HepG2 (cell line): ENCODE data around the gene MAP3K19. TPM values are rescaled to one million over a fixed set of nuclear protein-coding genes. Genes with fewer than 3 reads are reported as not detected.
A peak's percentile ranks its signal among the peaks of the same experiment; 100 is the strongest.

ENCODE experiments used
- ATAC-seq: fragments of 200-7000 bp; cut with Tn5 transposase; 3 replicates; pipeline ENCODE4 v1.9.1; 2020; ENCODE audit warnings: mild to moderate bottlenecking, moderate library complexity
- BruUV-seq: library from RNA; stranded (reverse); fragments of 400-500 nt; replicated peaks from 2 replicates; lab custom pipeline; 2021; lab: Mats Ljungman, UMichigan
- CTCF ChIA-PET: fragments of 300-600 bp; formaldehyde crosslinking; extraction: SDS; loops from one replicate; lab custom pipeline; 2021; ENCODE audit warnings: low total read pairs, inconsistent platforms, low intra/inter-chr PET ratio; lab: Yijun Ruan, JAX
- POLR2A ChIA-PET: fragments of 350-600 bp; sonication (Branson Sonifier 250); formaldehyde crosslinking; loops from one replicate; lab custom pipeline; 2020; ENCODE audit warnings: antibody characterized with exemption, inconsistent platforms; lab: Yijun Ruan, JAX
- DNase-seq: peaks from one replicate; pipeline ENCODE4 v3.0.0-alpha.2; 2015; ENCODE audit warnings: low spot score
- FAIRE-seq: peaks from 3 replicates; lab custom pipeline; 2011; peaks lifted over from hg19 to GRCh38; lab: Jason Lieb, UNC
- H2AFZ ChIP-seq: one replicate; pipeline ENCODE4 v1.6.1; 2011; ENCODE audit warnings: low read length, inconsistent platforms
- H3K27ac ChIP-seq: fragments of 300-600 bp; 3 replicates; pipeline ENCODE4 v1.8.0; 2011; ENCODE audit warnings: mixed run types, mild to moderate bottlenecking, mixed read lengths, low read length, inconsistent platforms; ENCODE audit not compliant: insufficient read depth; ENCODE audit errors: extremely low read length
- H3K27me3 ChIP-seq, 2 experiments: fragments of 200-600 bp in 1 of 2; 2 replicates in 1 of 2; 3 replicates in 1 of 2; pipeline versions ENCODE4 v1.6.0 to v1.8.0; 2011; ENCODE audit warnings: low read length in 2 of 2, mild to moderate bottlenecking in 2 of 2, moderate library complexity in 2 of 2, inconsistent platforms in 1 of 2; ENCODE audit not compliant: insufficient read depth in 2 of 2, control insufficient read depth in 1 of 2
- H3K36me3 ChIP-seq, 2 experiments: fragments of 200-600 bp in 1 of 2; replicated peaks in 1 of 2; 2 replicates in 1 of 2; 3 replicates in 1 of 2; pipeline versions ENCODE4 v1.5.1 to v1.8.0; 2011; ENCODE audit warnings: low read length in 2 of 2, inconsistent platforms in 1 of 2; ENCODE audit not compliant: insufficient read depth in 2 of 2, control insufficient read depth in 1 of 2
- H3K4me1 ChIP-seq: 2 replicates; pipeline ENCODE4 v1.5.1; 2012; ENCODE audit warnings: low read length, inconsistent platforms; ENCODE audit not compliant: insufficient read depth
- H3K4me2 ChIP-seq: 2 replicates; pipeline ENCODE4 v1.6.0; 2011; ENCODE audit warnings: low read depth, low read length, inconsistent platforms
- H3K4me3 ChIP-seq, 3 experiments: fragments of 200-600 bp in 1 of 3; sonication (generic), shearing (Covaris generic) in 1 of 3; replicated peaks in 1 of 3; 2 replicates each; pipeline ENCODE4 v1.5.1; 2011 to 2016; ENCODE audit warnings: low read length in 3 of 3, inconsistent platforms in 2 of 3, low read depth in 2 of 3, mild to moderate bottlenecking in 2 of 3, control low read depth in 1 of 3, mixed read lengths in 1 of 3; ENCODE audit not compliant: insufficient read depth in 1 of 3
- H3K79me2 ChIP-seq: one replicate; pipeline ENCODE4 v1.6.1; 2011; ENCODE audit warnings: low read length, inconsistent platforms; ENCODE audit not compliant: insufficient read depth
- H3K9ac ChIP-seq: 2 replicates; pipeline ENCODE4 v1.6.0; 2011; ENCODE audit warnings: mild to moderate bottlenecking, low read depth, low read length, inconsistent platforms; ENCODE audit not compliant: insufficient read depth
- H3K9me3 ChIP-seq: 2 replicates; pipeline ENCODE4 v1.5.1; 2012; ENCODE audit warnings: mild to moderate bottlenecking, low read length
- H4K20me1 ChIP-seq: 2 replicates; pipeline ENCODE4 v1.6.0; 2011; ENCODE audit warnings: inconsistent platforms, mild to moderate bottlenecking, low read length, moderate library complexity; ENCODE audit not compliant: insufficient read depth
- FOXA1 ChIP-seq, 2 experiments: fragments of 450-650 bp in 1 of 2; sonication (generic) in 1 of 2; formaldehyde crosslinking in 1 of 2; IDR thresholded peaks; 2 replicates each; pipeline versions ENCODE4 v1.4.0 to v1.6.1; 2016 to 2020; ENCODE audit warnings: missing genetic modification reagents in 1 of 2
- FOXJ3 ChIP-seq: sonication (generic); formaldehyde crosslinking; IDR thresholded peaks from 2 replicates; pipeline ENCODE4 v1.4.0; 2020; ENCODE audit warnings: missing genetic modification reagents, mild to moderate bottlenecking, borderline replicate concordance
- HDAC1 ChIP-seq: sonication (generic); formaldehyde crosslinking; IDR thresholded peaks from 2 replicates; pipeline ENCODE4 v1.5.1; 2020; ENCODE audit warnings: mild to moderate bottlenecking, missing genetic modification reagents
- NCOA2 ChIP-seq: sonication (generic); formaldehyde crosslinking; IDR thresholded peaks from 2 replicates; pipeline ENCODE4 v1.8.0; 2022; ENCODE audit warnings: inconsistent platforms
- NCOA5 ChIP-seq: sonication (generic); formaldehyde crosslinking; IDR thresholded peaks from 2 replicates; pipeline ENCODE4 v1.4.0; 2020; ENCODE audit warnings: missing genetic modification reagents
- NFE2L2 ChIP-seq: fragments of 150-350 bp; IDR thresholded peaks from 2 replicates; pipeline ENCODE4 v1.6.1; 2014; ENCODE audit warnings: low read length
- NFIC ChIP-seq: IDR thresholded peaks from 2 replicates; pipeline ENCODE4 v1.6.1; 2012; ENCODE audit warnings: mild to moderate bottlenecking, low read length, inconsistent platforms
- RXRB ChIP-seq: IDR thresholded peaks from 2 replicates; pipeline ENCODE4 v1.6.1; 2016; ENCODE audit warnings: borderline replicate concordance, missing genetic modification reagents, missing compliant biosample characterization
- SMYD3 ChIP-seq: sonication (generic); formaldehyde crosslinking; IDR thresholded peaks from 2 replicates; pipeline ENCODE4 v1.8.1; 2023; ENCODE audit warnings: mild to moderate bottlenecking, missing genetic modification reagents
- SRF ChIP-seq: IDR thresholded peaks from 2 replicates; pipeline ENCODE4 v1.6.1; 2011; ENCODE audit warnings: mild to moderate bottlenecking, low read depth, low read length, moderate library complexity
- TMF1 ChIP-seq: sonication (generic); formaldehyde crosslinking; IDR thresholded peaks from 2 replicates; pipeline ENCODE4 v1.8.1; 2022; ENCODE audit warnings: low read depth, missing genetic modification reagents
- ZEB1 ChIP-seq: IDR thresholded peaks from 2 replicates; pipeline ENCODE4 v1.6.1; 2012; ENCODE audit warnings: mild to moderate bottlenecking, low read depth, inconsistent platforms; ENCODE audit not compliant: insufficient replicate concordance
- ZNF143 ChIP-seq: sonication (generic); formaldehyde crosslinking; IDR thresholded peaks from 2 replicates; pipeline ENCODE4 v1.4.0; 2020; ENCODE audit warnings: missing genetic modification reagents
- ZNF24 ChIP-seq: fragments of 450-650 bp; IDR thresholded peaks from 2 replicates; pipeline ENCODE4 v1.6.1; 2017; ENCODE audit warnings: antibody characterized with exemption, mild to moderate bottlenecking
- WGBS: methylation state at CpG from one replicate; pipeline ENCODE4 v1.1.6; 2017; ENCODE audit warnings: low lambda C conversion rate; 5-methylcytosine and 5-hydroxymethylcytosine counted together
- in situ Hi-C: cut with HindIII; loops from 2 replicates; pipeline ENCODE4 v1.10.0; 2017; ENCODE audit warnings: low pct_unique_long_range_greater_than_20kb; ENCODE audit not compliant: extremely low pct_ligation_motif_present
- intact Hi-C: fragments of 100-400 bp; cut with micrococcal nuclease; formaldehyde crosslinking; loops from one replicate; pipeline ENCODE4 v1.10.0; 2022; ENCODE audit not compliant: unreplicated experiment
- polyA plus RNA-seq, 8 experiments: library from polyadenylated mRNA; depleted of rRNA in 3 of 8; stranded (reverse) in 7 of 8; unstranded in 1 of 8; fragments of >200 nt; fragmentation: Illumina TruSeq in 4 of 8; extraction: Trizol in 4 of 8; gene quantifications; 2 replicates each; pipeline versions ENCODE4 v1.2.1 to v1.2.3, GENCODE V29; 2011 to 2016; ENCODE audit warnings: low read depth in 4 of 8, missing spikeins in 1 of 8, mixed read lengths in 1 of 8; ENCODE audit not compliant: insufficient read depth in 1 of 8
- total RNA-seq, 5 experiments: library from RNA; depleted of rRNA; stranded (reverse); fragments of >200 nt; fragmentation: Illumina TruSeq; extraction: Trizol; gene quantifications; 2 replicates each; pipeline ENCODE4 v1.2.3, GENCODE V29; 2016; ENCODE audit warnings: low read depth in 1 of 5
- TF ChIP-seq, protein P1 (sequence below): sonication (generic); formaldehyde crosslinking; IDR thresholded peaks from 2 replicates; pipeline ENCODE4 v1.8.0; 2022; ENCODE audit warnings: mild to moderate bottlenecking, missing genetic modification reagents, moderate library complexity
- TF ChIP-seq, protein P2 (sequence below): sonication (generic); formaldehyde crosslinking; IDR thresholded peaks from 2 replicates; pipeline ENCODE4 v1.8.0; 2022; ENCODE audit warnings: missing genetic modification reagents, mild to moderate bottlenecking, borderline replicate concordance
- TF ChIP-seq, protein P3 (sequence below): sonication (generic); formaldehyde crosslinking; IDR thresholded peaks from 2 replicates; pipeline ENCODE4 v1.5.0; 2020; ENCODE audit warnings: mild to moderate bottlenecking, missing genetic modification reagents, borderline replicate concordance
- TF ChIP-seq, protein P4 (sequence below): IDR thresholded peaks from 2 replicates; pipeline ENCODE4 v1.6.1; 2012; ENCODE audit warnings: low read depth, low read length, improper control_type of control experiment

MAP3K19 gene
- total and polyA plus RNA-seq, 2 of the 13 experiments (the other 11 are each of a cell fraction or from before 2014, with no cell fraction given) = not detected

DNA sequence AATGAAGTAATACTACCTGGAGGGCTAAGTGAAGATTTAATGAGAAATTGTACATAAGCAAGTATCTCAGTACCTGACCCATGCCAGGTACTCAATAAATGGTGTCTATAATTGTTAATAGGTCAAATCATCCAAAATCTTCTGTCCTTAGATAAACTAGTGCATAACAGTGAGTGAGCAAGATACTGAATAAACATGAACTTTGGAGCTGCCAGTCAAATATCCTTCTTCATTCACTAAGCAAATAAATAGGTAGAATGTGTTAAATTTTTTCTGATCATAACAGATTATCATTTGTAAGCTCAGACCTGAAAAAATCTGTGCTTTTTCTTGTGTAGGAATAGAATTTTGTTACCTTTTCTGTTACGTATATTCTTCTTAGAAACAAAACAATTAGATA is 44.4 kb upstream of the MAP3K19 start:
- intact Hi-C loops (loop anchor here (1.0 to 5.0 kb wide), 2 partner anchors 33 to 39 kb away; partner anchors contain the start of gene RAB3GAP1), in situ Hi-C loops (no loop called here)
- no peak overlapping the region for H3K9ac ChIP-seq
- peaks cover 20% of the 10 kb centered on the region for H3K79me2 ChIP-seq
- H2AFZ ChIP-seq = no peak overlapping the region
- H4K20me1 ChIP-seq = no peaks in the 10 kb centered on the region
- peaks cover 2 to 26% of the 10 kb centered on the region in 2 experiments; a peak in 4 of 5 replicates for H3K36me3 ChIP-seq
- ChIA-PET CTCF (no interaction called here), POLR2A (no interaction called here)
- H3K4me1 ChIP-seq = peaks cover 45% of the 10 kb centered on the region
- 97% methylated on average over 1 of the region's 1 CpG for WGBS
- peak overlapping the region; percentile 36 for H3K4me2 ChIP-seq
- no peaks in the 10 kb centered on the region for H3K9me3 ChIP-seq
- H3K4me3 ChIP-seq = peak overlapping the region in 1 of 3 experiments; percentile 3; a peak in 1 of 6 replicates
- no peaks in the 10 kb centered on the region for H3K27me3 ChIP-seq
- peak; percentile 86 for ATAC-seq
- DNase-seq = peak; percentile 91
- peak; percentile 4 for FAIRE-seq
- H3K27ac ChIP-seq = peak overlapping the region; percentile 61
- no TSS peak for BruUV-seq
- TF ChIP-seq ZNF143 (CRISPR knock-in tag) = no peak
- TF ChIP-seq NCOA2 (CRISPR knock-in tag) = peak; percentile 77
- no peak for TF ChIP-seq NCOA5 (CRISPR knock-in tag)
- TF ChIP-seq SRF = no peak
- TF ChIP-seq ZNF24 = no peak
- peak; percentile 91 for TF ChIP-seq RXRB
- TF ChIP-seq NFIC = peak; percentile 69; the same call in 1 of the 2 replicates
- TF ChIP-seq TMF1 (CRISPR knock-in tag) = no peak
- TF ChIP-seq FOXA1 (IDR thresholded peaks at IDR 0.05) = peak; percentile 85
- peak; percentile 89 for TF ChIP-seq FOXA1 (CRISPR knock-in tag; IDR thresholded peaks at IDR 0.05)
- TF ChIP-seq SMYD3 (CRISPR knock-in tag) = no peak
- peak; percentile 23; the same call in 1 of the 2 replicates for TF ChIP-seq FOXJ3 (CRISPR knock-in tag)
- TF ChIP-seq, protein P1, sequence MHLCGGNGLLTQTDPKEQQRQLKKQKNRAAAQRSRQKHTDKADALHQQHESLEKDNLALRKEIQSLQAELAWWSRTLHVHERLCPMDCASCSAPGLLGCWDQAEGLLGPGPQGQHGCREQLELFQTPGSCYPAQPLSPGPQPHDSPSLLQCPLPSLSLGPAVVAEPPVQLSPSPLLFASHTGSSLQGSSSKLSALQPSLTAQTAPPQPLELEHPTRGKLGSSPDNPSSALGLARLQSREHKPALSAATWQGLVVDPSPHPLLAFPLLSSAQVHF = no peak
- TF ChIP-seq, protein P2, sequence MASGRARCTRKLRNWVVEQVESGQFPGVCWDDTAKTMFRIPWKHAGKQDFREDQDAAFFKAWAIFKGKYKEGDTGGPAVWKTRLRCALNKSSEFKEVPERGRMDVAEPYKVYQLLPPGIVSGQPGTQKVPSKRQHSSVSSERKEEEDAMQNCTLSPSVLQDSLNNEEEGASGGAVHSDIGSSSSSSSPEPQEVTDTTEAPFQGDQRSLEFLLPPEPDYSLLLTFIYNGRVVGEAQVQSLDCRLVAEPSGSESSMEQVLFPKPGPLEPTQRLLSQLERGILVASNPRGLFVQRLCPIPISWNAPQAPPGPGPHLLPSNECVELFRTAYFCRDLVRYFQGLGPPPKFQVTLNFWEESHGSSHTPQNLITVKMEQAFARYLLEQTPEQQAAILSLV = no peak
- TF ChIP-seq HDAC1 (CRISPR knock-in tag) = 0 out of 2 replicates have a peak, but pooled peaks have one; percentile 26
- peak; percentile 87 for TF ChIP-seq NFE2L2
- TF ChIP-seq, protein P3, sequence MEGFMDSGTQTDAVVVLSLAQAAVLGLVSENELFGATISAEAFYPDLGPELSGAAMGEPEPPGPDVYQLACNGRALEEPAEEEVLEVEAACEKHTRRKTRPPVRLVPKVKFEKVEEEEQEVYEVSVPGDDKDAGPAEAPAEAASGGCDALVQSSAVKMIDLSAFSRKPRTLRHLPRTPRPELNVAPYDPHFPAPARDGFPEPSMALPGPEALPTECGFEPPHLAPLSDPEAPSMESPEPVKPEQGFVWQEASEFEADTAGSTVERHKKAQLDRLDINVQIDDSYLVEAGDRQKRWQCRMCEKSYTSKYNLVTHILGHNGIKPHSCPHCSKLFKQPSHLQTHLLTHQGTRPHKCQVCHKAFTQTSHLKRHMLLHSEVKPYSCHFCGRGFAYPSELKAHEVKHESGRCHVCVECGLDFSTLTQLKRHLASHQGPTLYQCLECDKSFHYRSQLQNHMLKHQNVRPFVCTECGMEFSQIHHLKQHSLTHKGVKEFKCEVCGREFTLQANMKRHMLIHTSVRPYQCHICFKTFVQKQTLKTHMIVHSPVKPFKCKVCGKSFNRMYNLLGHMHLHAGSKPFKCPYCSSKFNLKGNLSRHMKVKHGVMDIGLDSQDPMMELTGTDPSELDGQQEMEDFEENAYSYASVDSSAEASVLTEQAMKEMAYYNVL (CRISPR knock-in tag) = no peak
- TF ChIP-seq ZEB1 = peak; percentile 36
- TF ChIP-seq, protein P4, sequence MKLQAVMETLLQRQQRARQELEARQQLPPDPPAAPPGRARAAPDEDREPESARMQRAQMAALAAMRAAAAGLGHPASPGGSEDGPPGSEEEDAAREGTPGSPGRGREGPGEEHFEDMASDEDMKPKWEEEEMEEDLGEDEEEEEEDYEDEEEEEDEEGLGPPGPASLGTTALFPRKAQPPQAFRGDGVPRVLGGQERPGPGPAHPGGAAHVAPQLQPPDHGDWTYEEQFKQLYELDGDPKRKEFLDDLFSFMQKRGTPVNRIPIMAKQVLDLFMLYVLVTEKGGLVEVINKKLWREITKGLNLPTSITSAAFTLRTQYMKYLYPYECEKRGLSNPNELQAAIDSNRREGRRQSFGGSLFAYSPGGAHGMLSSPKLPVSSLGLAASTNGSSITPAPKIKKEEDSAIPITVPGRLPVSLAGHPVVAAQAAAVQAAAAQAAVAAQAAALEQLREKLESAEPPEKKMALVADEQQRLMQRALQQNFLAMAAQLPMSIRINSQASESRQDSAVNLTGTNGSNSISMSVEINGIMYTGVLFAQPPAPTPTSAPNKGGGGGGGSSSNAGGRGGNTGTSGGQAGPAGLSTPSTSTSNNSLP = peak; percentile 95
